CD4-positive, alpha-beta T cell treated with Interleukin-4 for 1 hour (primary cell): ENCODE results near the gene SYK.

Source experiments
- DNase-seq, 2 donors: peaks; one replicate each; pipeline ENCODE4 v3.0.0-alpha.2; 2020 to 2022

The SYK gene

GRCh38 chr9:90909225-90909624, 107.6 kb downstream of the SYK start:
- DNase-seq, result no peak

- no peak for DNase-seq
Observed at GRCh38 chr9:90909747-90910283, 108.2 kb downstream of the SYK start.

GRCh38 chr9:90914196-90914595, 112.6 kb downstream of the SYK start:
- no peak for DNase-seq

- DNase-seq, result peak; percentile 68 to 74
Observed at GRCh38 chr9:90914868-90915483, 113.4 kb downstream of the SYK start.

GRCh38 chr9:90915693-90916092, 114.1 kb downstream of the SYK start:
- DNase-seq, result no peak

GRCh38 chr9:90916147-90916734, 114.6 kb downstream of the SYK start:
- no peak for DNase-seq

- DNase-seq, result no peak
Observed at GRCh38 chr9:90919883-90920282, 118.3 kb downstream of the SYK start.

- no peak for DNase-seq
Observed at GRCh38 chr9:90921104-90921503, 119.5 kb downstream of the SYK start.

GRCh38 chr9:90921969-90922368, 120.3 kb downstream of the SYK start:
- no peak for DNase-seq

GRCh38 chr9:90925581-90926257, 124.1 kb downstream of the SYK start:
- no peak for DNase-seq

GRCh38 chr9:90926936-90927335, 125.3 kb downstream of the SYK start:
- DNase-seq, result no peak

- no peak for DNase-seq
Observed at GRCh38 chr9:90927496-90927895, 125.9 kb downstream of the SYK start.

- DNase-seq, result no peak
Observed at GRCh38 chr9:90929626-90930025, 128.0 kb downstream of the SYK start.

- no peak for DNase-seq
Observed at GRCh38 chr9:90933468-90933867, 131.8 kb downstream of the SYK start.

- no peak for DNase-seq
Observed at GRCh38 chr9:90939351-90939750, 137.7 kb downstream of the SYK start.

- no peak for DNase-seq
Observed at GRCh38 chr9:90940280-90940679, 138.7 kb downstream of the SYK start.

- no peak for DNase-seq
Observed at GRCh38 chr9:90941661-90942060, 140.0 kb downstream of the SYK start.

GRCh38 chr9:90942555-90942954, 140.9 kb downstream of the SYK start:
- no peak for DNase-seq

GRCh38 chr9:90943341-90943740, 141.7 kb downstream of the SYK start:
- no peak for DNase-seq

- no peak for DNase-seq
Observed at GRCh38 chr9:90945336-90945735, 143.7 kb downstream of the SYK start.

GRCh38 chr9:90946982-90947381, 145.4 kb downstream of the SYK start:
- DNase-seq, result no peak
